Activated B cell treated with CpG ODN at 0.5 μM for 24 hours (primary cell): ENCODE data around the gene CFAP73. TPM values are rescaled to one million over a fixed set of nuclear protein-coding genes. Genes with fewer than 3 reads are reported as not detected.
A peak's percentile ranks its signal among the peaks of the same experiment; 100 is the strongest.

ENCODE experiments used
- ATAC-seq: fragments of 200-7000 bp; cut with Tn5 transposase; one replicate; pipeline ENCODE4 v1.10.0; 2021; ENCODE audit warnings: low read depth, mild to moderate bottlenecking, moderate library complexity
- CTCF ChIA-PET: fragments of 350-600 bp; sonication (Branson Sonifier 250); formaldehyde crosslinking; loops from one replicate; lab custom pipeline; 2021; ENCODE audit warnings: antibody characterized with exemption; lab: Charles Lee
- POLR2A ChIA-PET: fragments of 350-600 bp; sonication (Branson Sonifier 250); formaldehyde crosslinking; loops from one replicate; lab custom pipeline; 2021; ENCODE audit warnings: antibody characterized with exemption; lab: Charles Lee
- DNase-seq: peaks from one replicate; pipeline ENCODE4 v3.0.0; 2022
- H3K27ac Mint-ChIP-seq: one replicate; pipeline ENCODE4 v1.8.0; 2020; ENCODE audit warnings: mixed read lengths
- H3K27me3 Mint-ChIP-seq: one replicate; pipeline ENCODE4 v1.8.0; 2021; ENCODE audit warnings: mixed read lengths
- H3K36me3 Mint-ChIP-seq: one replicate; pipeline ENCODE4 v1.8.0; 2021; ENCODE audit warnings: low read depth, mixed read lengths
- H3K4me1 Mint-ChIP-seq: one replicate; pipeline ENCODE4 v1.8.0; 2021; ENCODE audit warnings: mixed read lengths
- H3K4me3 Mint-ChIP-seq: one replicate; pipeline ENCODE4 v1.8.0; 2020; ENCODE audit warnings: mild to moderate bottlenecking, mixed read lengths
- H3K9me3 Mint-ChIP-seq: one replicate; pipeline ENCODE4 v1.8.0; 2020; ENCODE audit warnings: mixed read lengths
- intact Hi-C: fragments of 100-400 bp; cut with micrococcal nuclease; formaldehyde crosslinking; loops from one replicate; pipeline ENCODE4 v1.15.1; 2024
- total RNA-seq: library from RNA; stranded (reverse); gene quantifications from 2 replicates; pipeline ENCODE4 v1.2.3, GENCODE V29; 2022
- TF ChIP-seq, protein P1 (sequence below): fragments of 200-600 bp; IDR thresholded peaks from one replicate; pipeline ENCODE4 v1.8.0; 2022; ENCODE audit warnings: antibody characterized with exemption, mild to moderate bottlenecking

The CFAP73 gene
- total RNA-seq, 1 donor from 2014 or later: 1.1 TPM

DNA sequence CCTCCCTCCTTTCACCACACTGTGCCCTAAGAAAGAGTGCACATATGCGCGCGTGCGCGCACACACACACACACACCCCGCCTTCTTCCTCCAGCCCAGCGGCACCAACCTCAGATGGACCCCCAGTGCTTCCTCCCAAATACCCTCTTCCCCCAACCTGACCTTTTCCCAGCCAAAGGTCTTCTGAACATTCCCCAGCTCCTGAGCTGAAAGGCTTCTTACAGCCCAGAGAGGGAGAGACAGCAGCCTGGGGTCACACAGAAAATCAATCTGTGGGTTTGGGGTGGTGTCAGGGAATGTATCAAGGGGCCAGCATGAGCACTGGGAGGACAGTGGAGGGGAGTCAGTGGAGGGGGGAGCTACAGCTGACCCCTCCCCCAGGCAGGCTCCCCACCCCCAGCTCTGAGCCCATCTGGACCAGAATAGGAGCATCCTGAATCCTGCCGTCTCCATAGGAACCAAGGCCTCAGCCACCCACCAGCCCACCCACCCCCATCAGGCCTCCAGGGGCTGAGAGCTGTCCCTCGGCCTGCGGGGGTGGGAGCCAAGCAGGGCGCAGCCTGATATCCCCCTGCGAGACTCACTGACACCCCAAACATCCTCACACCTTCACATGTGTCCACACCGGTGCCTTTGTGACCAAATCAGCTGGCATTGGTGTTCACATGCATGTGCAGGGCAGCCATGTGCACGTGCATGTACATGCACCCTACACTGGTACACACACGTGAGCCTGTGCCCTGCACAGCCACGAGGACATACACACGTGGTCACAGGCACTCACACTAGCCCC, 19.7 kb upstream of the CFAP73 start:
- H3K9me3 Mint-ChIP-seq: no peaks in the 10 kb centered on the region
- no peak overlapping the region for H3K4me3 Mint-ChIP-seq
- POLR2A ChIA-PET: interaction anchor here (0.5 to 2.5 kb wide), 8 partner anchors 13 to 81 kb away, joined by 3 to 11 read pairs (median 4); no protein-coding TSS in a partner anchor
- DNase-seq (peak; percentile 29), ATAC-seq (no peak)
- CTCF ChIA-PET: interaction anchor here (0.7 to 1.4 kb wide), 4 partner anchors 23 to 45 kb away, joined by 3 to 5 read pairs (median 3); no protein-coding TSS in a partner anchor
- no peaks in the 10 kb centered on the region for H3K27me3 Mint-ChIP-seq
- intact Hi-C loops: loop anchor here (1.0 to 5.0 kb wide), 3 partner anchors 23 to 44 kb away; no protein-coding TSS in a partner anchor
- H3K27ac Mint-ChIP-seq: peak overlapping the region; percentile 46
- H3K36me3 Mint-ChIP-seq: no peaks in the 10 kb centered on the region
- TF ChIP-seq, protein P1, sequence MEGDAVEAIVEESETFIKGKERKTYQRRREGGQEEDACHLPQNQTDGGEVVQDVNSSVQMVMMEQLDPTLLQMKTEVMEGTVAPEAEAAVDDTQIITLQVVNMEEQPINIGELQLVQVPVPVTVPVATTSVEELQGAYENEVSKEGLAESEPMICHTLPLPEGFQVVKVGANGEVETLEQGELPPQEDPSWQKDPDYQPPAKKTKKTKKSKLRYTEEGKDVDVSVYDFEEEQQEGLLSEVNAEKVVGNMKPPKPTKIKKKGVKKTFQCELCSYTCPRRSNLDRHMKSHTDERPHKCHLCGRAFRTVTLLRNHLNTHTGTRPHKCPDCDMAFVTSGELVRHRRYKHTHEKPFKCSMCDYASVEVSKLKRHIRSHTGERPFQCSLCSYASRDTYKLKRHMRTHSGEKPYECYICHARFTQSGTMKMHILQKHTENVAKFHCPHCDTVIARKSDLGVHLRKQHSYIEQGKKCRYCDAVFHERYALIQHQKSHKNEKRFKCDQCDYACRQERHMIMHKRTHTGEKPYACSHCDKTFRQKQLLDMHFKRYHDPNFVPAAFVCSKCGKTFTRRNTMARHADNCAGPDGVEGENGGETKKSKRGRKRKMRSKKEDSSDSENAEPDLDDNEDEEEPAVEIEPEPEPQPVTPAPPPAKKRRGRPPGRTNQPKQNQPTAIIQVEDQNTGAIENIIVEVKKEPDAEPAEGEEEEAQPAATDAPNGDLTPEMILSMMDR: no peak
- H3K4me1 Mint-ChIP-seq: peaks cover 28% of the 10 kb centered on the region

DNA sequence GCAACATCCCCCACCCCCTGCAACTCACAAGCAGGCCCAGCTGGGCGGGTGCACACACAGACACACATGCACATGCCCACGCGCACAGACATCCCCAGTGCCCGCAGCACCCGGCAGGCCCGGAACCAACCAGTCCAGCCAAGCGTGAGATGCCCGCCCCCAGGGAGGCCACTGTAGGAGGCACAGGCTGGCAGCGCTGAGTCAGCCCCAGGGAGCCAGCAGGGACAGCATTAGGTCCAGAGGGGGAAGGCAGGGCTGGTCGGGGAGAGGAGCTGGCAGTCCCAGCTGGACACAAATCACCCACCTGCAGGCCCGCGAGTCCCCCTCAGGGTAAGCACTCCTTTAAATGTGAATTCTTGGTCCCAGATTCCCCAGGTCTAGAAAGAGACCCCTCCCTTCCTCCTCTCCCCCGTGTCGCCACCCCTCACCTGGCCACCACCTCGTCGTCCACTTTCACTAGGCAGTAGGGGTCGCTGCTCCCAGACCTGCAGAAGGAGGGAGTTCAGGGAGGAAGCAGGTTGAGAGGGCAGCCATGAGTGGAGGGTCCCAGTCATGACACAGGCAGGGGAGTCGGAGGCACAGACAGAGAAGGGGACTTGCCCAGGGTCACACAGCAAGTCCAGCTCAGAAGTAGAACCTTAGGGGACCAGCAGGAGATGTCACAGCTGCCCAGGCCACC, 18.9 kb upstream of the CFAP73 start:
- ATAC-seq: peak; percentile 96
- intact Hi-C loops: loop anchor here (1.0 to 5.0 kb wide), 3 partner anchors 23 to 44 kb away; no protein-coding TSS in a partner anchor

DNA sequence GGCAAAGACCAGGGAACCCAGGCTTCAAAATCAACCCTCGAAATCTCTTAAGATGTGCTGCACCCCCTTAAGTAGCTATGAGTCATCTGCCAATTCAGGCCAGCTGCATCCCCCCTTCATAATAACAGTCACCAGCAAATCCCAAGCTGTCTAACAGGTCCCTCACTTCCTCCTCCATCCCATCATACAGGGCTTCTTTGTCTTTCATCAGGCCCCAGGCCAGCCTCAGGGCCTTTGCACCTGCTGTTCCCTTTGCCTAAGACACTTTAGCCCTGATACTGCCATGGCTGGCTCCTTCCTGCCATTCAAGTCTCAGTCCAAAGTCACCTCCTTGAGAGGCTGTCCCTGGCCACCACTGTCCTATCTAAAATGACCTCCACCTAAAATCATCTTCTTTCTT, 18.0 kb upstream of the CFAP73 start:
- H3K4me1 Mint-ChIP-seq: peaks cover 42% of the 10 kb centered on the region
- H3K4me3 Mint-ChIP-seq: no peak overlapping the region
- H3K27me3 Mint-ChIP-seq: peaks cover 5% of the 10 kb centered on the region
- CTCF ChIA-PET: interaction anchor here (1.2 kb wide), 1 partner anchor 22 kb away, joined by 6 read pairs; no protein-coding TSS in a partner anchor
- DNase-seq: no peak
- intact Hi-C loops: loop anchor here (5.0 kb wide), 1 partner anchor 34 kb away; no protein-coding TSS in a partner anchor
- no peaks in the 10 kb centered on the region for H3K36me3 Mint-ChIP-seq
- no peaks in the 10 kb centered on the region for H3K9me3 Mint-ChIP-seq
- no peak overlapping the region for H3K27ac Mint-ChIP-seq
- POLR2A ChIA-PET: interaction anchor here (2.5 kb wide), 1 partner anchor 11 kb away, joined by 6 read pairs; no protein-coding TSS in a partner anchor
- TF ChIP-seq, protein P1: no peak
- no peak for ATAC-seq

More for the DNA sequence above, 18.9 kb upstream of the CFAP73 start:
- Mint-ChIP-seq H3K27ac (peak overlapping the region; percentile 46), H3K27me3 (no peaks in the 10 kb centered on the region), H3K4me1 (peaks cover 34% of the 10 kb centered on the region), H3K36me3 (no peaks in the 10 kb centered on the region), H3K4me3 (peak overlapping the region; percentile 35), H3K9me3 (no peaks in the 10 kb centered on the region)
- ChIA-PET CTCF (interaction anchor here (0.7 to 1.4 kb wide), 3 partner anchors 23 to 33 kb away, joined by 3 to 6 read pairs (median 3); no protein-coding TSS in a partner anchor), POLR2A (interaction anchor here (1.0 to 2.5 kb wide), 5 partner anchors 12 to 78 kb away, joined by 3 to 11 read pairs (median 5); no protein-coding TSS in a partner anchor)
- DNase-seq: peak; percentile 57
- TF ChIP-seq, protein P1: no peak

DNA sequence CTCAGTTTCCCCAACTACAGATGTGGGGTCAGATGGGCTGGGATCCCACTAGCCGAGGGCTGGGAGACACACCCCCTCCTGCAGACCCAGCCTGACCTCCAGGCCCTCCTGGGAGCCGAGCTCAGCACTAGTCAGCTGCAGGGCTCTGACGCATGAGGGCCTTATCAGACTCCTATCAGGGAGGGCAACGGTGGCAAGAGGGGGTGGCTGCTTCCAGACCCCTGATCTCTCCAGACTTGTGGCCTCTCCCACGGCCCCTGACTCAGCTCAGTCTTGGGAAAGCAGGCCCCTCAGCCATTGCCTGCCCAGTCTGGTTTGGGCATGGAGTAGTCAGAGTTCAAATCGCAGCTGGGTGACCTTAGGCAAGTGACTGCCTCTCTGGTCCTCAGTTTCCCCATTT, 16.5 kb upstream of the CFAP73 start:
- intact Hi-C loops: loop anchor here (5.0 kb wide), 1 partner anchor 36 kb away; no protein-coding TSS in a partner anchor
- DNase-seq (no peak), ATAC-seq (no peak)
- TF ChIP-seq, protein P1: no peak
- Mint-ChIP-seq H3K27me3 (peaks cover 11% of the 10 kb centered on the region), H3K9me3 (no peaks in the 10 kb centered on the region), H3K27ac (no peak overlapping the region), H3K4me1 (peaks cover 45% of the 10 kb centered on the region), H3K36me3 (no peaks in the 10 kb centered on the region), H3K4me3 (no peak overlapping the region)
- CTCF ChIA-PET: no interaction called here
- POLR2A ChIA-PET: no interaction called here
